Erythroblast (primary cell): ENCODE measurements around the gene HDAC2.

Experiments
- GATA1 ChIP-seq: IDR thresholded peaks from 2 replicates; pipeline ENCODE4 v1.6.1; 2011; ENCODE audit warnings: low read depth, mild to moderate bottlenecking, control low read depth, low read length, moderate library complexity
- POLR2A ChIP-seq: IDR thresholded peaks from 2 replicates; pipeline ENCODE4 v1.6.1; 2011; ENCODE audit warnings: mild to moderate bottlenecking, low read length

GRCh38 chr6:113888493-113888892 lies 82.5 kb downstream of the HDAC2 start:
- no peak for TF ChIP-seq POLR2A
- no peak for TF ChIP-seq GATA1
